GM18511 (cell line): ENCODE data around the gene CNOT6.

ENCODE experiments used
- ATAC-seq: cut with Tn5 transposase; IDR thresholded peaks from one replicate; pipeline ENCODE4 v1.9.1; 2021; ENCODE audit warnings: mild to moderate bottlenecking, moderate library complexity; ENCODE audit not compliant: unreplicated experiment

Gene CNOT6

DNA sequence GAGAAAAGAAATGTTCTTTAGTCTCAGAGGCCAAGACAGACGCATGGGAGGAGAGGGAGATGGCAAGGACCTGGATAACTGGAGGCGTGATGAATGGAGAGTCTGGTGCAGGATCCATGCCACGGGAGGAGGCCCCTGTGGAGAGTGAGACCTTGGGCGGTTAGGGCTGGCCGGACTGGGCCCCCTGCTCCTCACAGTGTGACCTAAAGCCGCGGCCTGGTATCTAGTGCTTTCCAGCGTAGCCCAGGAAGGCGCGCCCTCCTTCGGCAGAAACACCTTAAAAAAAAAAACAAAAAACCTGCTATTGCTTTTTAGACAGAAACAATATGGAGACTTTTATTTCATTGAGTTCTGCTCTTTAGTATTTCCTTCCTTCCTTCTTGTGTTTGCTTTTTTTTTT is 64.1 kb downstream of the CNOT6 start:
- no peak for ATAC-seq

DNA sequence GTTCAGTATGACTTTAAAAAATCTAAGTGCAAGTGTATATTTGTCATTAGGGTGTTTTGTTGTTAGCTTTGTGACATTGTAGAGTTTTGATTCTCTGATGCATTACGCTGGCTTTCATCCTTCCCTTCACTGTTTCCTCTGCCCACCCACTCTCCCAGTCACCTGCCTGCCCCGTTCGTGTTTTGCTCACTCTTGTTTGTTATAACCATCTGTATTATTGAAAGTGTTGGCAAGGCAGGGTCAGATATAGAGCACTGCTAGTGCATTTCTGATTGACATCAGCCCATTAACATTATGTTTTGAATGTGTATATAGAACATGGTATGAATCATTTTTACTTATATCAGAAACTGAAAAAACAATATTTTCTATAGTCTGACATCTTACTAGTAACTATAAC is 69.8 kb downstream of the CNOT6 start:
- ATAC-seq: no peak

DNA sequence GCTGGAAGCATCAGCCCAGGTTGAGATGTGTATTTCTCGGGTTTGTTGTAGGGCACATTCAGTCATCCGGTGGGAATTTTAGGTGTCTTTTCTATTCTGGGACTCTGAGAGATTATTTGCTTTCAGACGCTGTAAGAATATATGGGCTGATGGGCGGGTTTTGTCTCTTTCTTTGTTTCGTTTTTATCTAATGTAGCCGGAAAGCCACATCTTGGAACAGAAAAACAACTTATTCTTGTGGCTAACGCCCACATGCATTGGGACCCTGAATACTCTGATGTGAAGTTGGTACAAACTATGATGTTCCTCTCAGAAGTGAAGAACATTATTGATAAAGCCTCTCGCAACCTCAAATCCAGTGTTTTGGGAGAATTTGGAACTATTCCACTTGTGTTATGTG is 74.7 kb downstream of the CNOT6 start:
- no peak for ATAC-seq

GRCh38 chr5:180575571-180575970 is 81.4 kb downstream of the CNOT6 start:
- ATAC-seq: no peak

DNA sequence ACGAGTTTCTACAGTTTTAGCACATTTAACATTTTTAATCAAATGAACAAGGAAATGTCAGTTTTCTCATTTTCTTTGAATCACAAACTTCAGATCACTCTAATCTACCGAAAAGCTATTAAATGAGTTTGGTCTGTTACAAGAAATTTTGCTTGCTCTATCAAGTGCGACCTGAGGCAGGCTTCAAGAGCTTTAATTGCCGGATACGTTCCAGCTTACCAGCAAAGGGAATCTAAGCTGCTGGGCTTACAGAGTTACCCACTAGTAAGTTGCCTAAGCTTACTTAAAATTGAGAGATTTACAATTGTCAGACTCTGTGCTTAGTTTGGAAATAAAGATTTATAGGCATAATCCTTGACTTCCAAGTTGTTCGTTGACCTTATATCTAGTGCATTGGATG is 86.5 kb downstream of the CNOT6 start:
- no peak for ATAC-seq

GRCh38 chr5:180583738-180584137 is 89.6 kb downstream of the CNOT6 start:
- ATAC-seq: no peak

DNA sequence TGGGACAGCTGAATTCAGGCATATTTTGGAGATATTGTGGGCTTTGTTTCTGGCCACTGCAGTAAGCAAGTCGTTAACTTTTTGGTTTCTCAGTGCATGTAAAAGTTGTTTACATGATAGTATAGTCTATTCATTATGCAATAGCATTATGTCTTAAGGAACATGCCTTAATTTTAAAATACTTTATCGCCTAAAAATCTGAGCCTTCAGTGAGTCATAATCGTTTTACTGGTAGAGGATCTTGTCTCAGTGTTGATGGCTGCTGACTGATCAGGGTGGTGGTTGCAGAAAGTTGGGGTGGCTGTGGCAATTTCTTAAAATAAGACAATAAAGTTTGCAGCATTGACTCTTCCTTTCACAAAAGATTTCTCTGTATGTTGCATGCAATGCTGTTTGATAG is 92.0 kb downstream of the CNOT6 start:
- no peak for ATAC-seq

- ATAC-seq: no peak
Measured at GRCh38 chr5:180586870-180587269, 92.7 kb downstream of the CNOT6 start.

- no peak for ATAC-seq
Measured at GRCh38 chr5:180589771-180590542, 95.8 kb downstream of the CNOT6 start.

DNA sequence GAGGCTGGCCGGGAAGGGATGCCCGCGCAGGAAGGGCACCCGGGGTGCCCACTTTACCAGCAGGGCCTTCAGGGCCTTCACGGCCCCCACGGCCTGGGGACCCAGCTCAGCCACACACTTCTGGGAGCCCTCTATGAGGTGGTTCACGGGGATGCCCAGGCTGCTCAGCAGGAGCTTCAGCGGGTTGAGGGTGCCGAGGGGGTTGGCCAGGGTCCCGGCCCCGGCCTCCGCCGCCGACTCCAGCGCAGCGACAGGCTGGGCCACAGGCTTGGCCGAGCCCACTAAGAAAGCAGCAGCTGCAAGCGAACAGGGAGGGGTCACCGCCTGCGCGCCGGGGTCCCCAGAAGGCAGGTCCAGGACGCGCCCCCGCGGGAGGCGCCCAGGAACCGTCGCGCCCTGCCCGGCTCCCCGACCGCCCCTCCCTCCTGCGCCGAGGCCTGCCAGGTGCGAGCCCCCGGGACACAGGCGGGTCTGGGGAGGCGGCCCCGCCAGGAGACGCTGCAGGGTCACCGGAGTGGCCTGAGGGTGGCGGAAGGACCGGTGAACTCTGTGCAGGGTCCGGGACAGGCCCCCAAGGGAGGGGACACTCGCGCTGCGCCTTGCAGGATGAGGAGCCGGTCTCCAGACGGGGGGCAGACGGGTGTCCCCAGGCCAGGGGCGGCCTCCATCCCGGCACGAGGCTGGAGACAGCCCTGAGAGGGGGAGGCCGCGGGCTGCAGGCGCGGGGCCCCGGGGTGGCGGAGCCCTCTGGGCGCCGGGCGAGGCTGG is 96.5 kb downstream of the CNOT6 start:
- no peak for ATAC-seq

DNA sequence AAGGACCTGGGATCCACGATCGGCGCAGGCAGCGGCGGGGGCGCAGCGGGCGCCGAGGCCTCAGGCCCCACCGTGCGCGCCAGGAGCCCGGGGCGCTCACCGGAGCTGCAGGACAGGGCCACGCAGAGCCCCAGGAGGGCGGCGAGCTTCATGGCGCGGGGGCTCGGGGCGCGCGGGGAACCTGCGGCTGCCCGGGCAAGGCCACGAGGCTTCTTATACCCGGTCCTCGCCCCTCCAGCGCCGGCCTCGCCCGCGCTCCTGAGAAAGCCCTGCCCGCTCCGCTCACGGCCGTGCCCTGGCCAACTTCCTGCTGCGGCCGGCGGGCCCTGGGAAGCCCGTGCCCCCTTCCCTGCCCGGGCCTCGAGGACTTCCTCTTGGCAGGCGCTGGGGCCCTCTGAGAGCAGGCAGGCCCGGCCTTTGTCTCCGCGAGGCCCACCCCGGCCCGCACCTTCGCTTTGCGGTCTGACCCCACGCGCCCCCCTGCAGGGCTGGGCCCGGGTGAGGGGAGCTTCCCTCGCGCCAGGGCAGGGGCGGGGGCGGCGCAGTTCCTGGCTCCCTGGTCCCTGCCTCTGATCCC is 97.2 kb downstream of the CNOT6 start, which contains the start of gene SCGB3A1:
Gene SCGB3A1 (minus strand): TSS at position 189 of the 577 bp plus-strand sequence. CDS start 37 bp downstream, at position 152.
- no peak for ATAC-seq

- no peak for ATAC-seq
Measured at GRCh38 chr5:180592176-180592575, 98.0 kb downstream of the CNOT6 start.

DNA sequence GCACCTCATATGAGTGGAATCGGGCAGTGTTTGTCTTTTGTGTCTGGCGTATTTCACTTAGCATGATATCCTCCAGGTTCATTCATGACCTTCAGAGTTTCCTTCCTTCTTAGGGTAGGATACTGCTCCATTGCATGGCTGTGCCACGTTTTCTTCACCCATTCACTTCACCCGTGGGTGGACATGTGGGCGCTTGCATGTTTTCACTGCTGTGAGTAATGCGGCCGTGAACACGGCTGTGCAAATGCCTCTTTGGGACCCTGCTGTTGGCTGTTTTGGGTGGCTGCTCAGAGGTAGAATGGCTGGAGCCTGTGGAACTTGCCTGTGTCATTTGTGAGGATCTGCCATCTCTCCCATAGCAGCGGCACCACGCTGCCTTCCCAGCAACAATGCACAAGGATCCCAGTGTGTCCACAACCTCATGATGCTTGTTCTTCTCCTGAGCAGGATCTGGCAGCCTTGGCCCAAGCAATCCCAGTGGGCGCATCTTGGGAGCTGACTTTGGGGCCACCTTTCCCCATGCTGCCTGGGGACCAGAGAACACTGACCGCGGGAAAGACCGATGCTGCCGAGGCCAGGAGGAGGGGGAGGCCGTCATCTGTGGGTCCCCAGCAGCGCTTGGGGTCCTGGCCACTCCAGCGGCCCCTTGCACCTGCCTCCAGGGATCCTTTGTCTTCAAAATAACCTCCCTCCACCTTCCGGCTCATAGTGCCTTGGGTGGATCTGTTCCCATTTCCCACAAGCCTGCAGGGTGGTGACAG is 99.4 kb downstream of the CNOT6 start:
- ATAC-seq: no peak

GRCh38 chr5:180594311-180595045 is 100.3 kb downstream of the CNOT6 start:
- no peak for ATAC-seq

- ATAC-seq: no peak
Measured at GRCh38 chr5:180595046-180595379, 100.8 kb downstream of the CNOT6 start.

GRCh38 chr5:180595381-180596114 is 101.4 kb downstream of the CNOT6 start:
- ATAC-seq: no peak

DNA sequence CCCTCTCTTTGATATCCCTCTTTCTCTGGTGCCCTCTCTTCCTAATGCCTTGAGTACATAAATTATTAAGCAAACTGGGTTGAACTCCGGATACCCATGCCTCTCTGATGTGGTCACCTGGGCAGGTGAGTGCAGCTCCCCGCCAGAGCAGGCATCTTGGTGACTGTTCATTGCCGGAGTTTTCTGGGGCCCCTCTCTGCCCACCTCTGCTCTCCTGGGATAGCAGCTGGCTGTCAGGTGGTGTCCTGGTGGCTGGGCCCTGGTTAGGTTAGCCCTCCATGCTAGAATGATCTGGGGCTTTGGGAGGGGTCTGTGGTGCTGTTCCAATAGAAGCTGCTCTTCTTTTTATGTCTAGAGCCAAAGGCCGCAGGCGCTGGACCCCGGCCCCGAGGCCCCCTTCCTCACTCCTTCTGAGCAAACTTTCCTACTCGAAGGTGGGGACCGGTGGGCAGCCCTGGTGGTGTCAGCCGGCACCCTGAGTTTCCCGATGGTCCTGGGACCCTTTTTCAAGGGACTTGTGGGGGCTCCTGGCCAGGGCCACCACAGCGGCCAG is 102.0 kb downstream of the CNOT6 start:
- no peak for ATAC-seq

GRCh38 chr5:180596668-180597231 is 102.6 kb downstream of the CNOT6 start:
- no peak for ATAC-seq

- ATAC-seq: no peak
Measured at GRCh38 chr5:180598316-180598701, 104.1 kb downstream of the CNOT6 start.
